ENCODE results near the gene YWHAE. TPM values are rescaled to one million over a fixed set of nuclear protein-coding genes. Genes with fewer than 3 reads are reported as not detected.

Gene YWHAE
- 566 and 611 TPM in 2 replicates for total RNA-seq
- 339 and 374 TPM in 2 replicates for polyA plus RNA-seq

DNA sequence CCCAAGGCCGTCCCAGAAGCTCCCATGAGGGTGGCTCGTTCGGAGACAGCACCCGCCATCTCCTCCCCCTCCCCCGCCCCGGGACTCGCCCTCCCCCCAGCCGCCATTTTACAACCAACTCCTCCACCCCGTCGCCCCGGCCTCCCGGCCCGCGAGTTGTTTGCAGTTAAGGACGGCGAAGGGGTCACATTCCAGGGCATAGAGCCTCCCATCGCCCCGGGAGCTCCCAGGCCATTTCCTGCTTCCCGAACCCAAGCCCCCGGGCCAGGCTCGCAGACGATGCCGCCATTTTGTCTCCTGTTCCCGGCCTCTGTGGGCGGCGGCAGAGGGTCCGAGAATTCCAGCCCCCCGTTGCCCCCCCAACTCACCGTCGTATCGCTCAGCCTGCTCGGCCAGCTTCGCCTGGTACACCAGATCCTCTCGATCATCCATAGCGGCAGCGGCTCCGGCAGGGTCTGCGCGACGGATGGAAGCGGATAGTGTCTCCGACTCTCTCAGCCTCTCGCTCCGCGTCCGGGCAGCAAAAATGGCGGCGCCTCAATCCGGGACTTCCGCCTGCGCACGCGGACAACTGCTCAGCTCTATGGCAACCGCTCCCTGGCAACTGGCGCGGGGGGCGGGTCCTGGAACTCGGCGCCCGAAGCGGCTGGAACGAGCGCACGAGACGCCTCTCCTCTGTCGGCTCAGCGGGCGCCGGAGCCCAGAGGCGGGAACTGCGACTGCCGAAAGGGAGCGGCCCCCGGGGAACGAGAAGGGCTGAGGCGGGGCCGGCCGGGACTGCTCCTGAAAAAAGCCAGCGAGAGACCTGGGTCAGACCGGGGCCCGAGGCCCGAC, at the start of gene YWHAE:
Gene YWHAE (minus strand): TSS at position 544 of the 834 bp plus-strand sequence. CDS start 112 bp downstream, at position 432.
- no peaks in the 10 kb centered on the region for H3K27me3 ChIP-seq
- peak; percentile 98 for DNase-seq (ENCODE audit: low spot score)
- no peaks in the 10 kb centered on the region for H3K9me3 ChIP-seq (ENCODE audit: low read depth)
- peak within 1 kb of the TSS; percentile 50 for H2AFZ ChIP-seq
- H3K36me3 ChIP-seq (replicated peaks; ENCODE audit: insufficient read depth, low read depth): no peaks in the 10 kb centered on the region
- H3K27ac ChIP-seq: peak within 1 kb of the TSS; percentile 95
- TF ChIP-seq EZH2phosphoT487 (IDR thresholded peaks at IDR 0.05; ENCODE audit: low read depth, severe bottlenecking, unreplicated experiment) (no peak), EZH2 (IDR thresholded peaks at IDR 0.05; ENCODE audit: borderline replicate concordance) (no peak)
- TF ChIP-seq, protein P1, sequence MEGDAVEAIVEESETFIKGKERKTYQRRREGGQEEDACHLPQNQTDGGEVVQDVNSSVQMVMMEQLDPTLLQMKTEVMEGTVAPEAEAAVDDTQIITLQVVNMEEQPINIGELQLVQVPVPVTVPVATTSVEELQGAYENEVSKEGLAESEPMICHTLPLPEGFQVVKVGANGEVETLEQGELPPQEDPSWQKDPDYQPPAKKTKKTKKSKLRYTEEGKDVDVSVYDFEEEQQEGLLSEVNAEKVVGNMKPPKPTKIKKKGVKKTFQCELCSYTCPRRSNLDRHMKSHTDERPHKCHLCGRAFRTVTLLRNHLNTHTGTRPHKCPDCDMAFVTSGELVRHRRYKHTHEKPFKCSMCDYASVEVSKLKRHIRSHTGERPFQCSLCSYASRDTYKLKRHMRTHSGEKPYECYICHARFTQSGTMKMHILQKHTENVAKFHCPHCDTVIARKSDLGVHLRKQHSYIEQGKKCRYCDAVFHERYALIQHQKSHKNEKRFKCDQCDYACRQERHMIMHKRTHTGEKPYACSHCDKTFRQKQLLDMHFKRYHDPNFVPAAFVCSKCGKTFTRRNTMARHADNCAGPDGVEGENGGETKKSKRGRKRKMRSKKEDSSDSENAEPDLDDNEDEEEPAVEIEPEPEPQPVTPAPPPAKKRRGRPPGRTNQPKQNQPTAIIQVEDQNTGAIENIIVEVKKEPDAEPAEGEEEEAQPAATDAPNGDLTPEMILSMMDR (IDR thresholded peaks at IDR 0.05; ENCODE audit: poor library complexity): no peak
- H3K79me2 ChIP-seq: peaks cover 55% of the 10 kb centered on the region
- H3K4me3 ChIP-seq: peak within 1 kb of the TSS; percentile 56
- H4K20me1 ChIP-seq (ENCODE audit: insufficient read depth, poor library complexity, severe bottlenecking): peaks cover 43% of the 10 kb centered on the region
- no peaks in the 10 kb centered on the region for H3K9me2 ChIP-seq (replicated peaks; ENCODE audit: insufficient read depth)
- peak within 1 kb of the TSS; percentile 84 for H3K4me2 ChIP-seq
- under 1% methylated on average over 42 of the region's 82 CpGs for WGBS (ENCODE audit: low lambda C conversion rate, missing lambda C conversion rate)
- H3K4me1 ChIP-seq (ENCODE audit: insufficient read depth): peaks cover 11% of the 10 kb centered on the region

DNA sequence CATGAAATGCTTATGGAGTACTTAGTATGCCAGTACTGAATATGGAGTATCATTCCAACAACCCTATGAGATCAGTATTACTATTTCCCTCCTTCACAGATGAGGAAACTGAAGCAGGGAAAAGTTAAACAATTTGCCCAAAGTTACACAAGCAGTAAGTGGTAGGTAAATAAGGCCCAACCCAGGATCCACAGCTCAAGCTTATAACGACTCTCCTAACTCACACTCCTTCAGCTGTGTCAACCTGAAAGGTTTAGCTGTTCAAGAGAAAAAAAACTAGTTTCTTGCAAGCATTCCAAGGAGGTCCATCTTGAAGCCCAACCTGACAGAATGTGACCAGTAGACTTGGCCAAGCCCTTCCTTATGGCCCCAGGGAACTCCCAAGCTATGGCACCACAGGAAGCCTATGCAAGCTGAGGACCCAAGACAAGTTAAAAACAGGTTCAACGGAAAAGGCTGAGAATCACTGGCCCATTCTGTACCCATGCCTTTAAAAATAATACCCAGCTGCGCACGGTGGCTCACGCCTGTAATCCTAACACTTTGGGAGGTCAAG, 49.5 kb upstream of the YWHAE start:
- peaks cover 90% of the 10 kb centered on the region for H4K20me1 ChIP-seq (ENCODE audit: insufficient read depth, poor library complexity, severe bottlenecking)
- H3K79me2 ChIP-seq: peaks cover 97% of the 10 kb centered on the region
- no peak for TF ChIP-seq EZH2phosphoT487 (IDR thresholded peaks at IDR 0.05; ENCODE audit: low read depth, severe bottlenecking, unreplicated experiment)
- TF ChIP-seq EZH2 (IDR thresholded peaks at IDR 0.05; ENCODE audit: borderline replicate concordance): no peak
- TF ChIP-seq, protein P1 (IDR thresholded peaks at IDR 0.05; ENCODE audit: poor library complexity): no peak

DNA sequence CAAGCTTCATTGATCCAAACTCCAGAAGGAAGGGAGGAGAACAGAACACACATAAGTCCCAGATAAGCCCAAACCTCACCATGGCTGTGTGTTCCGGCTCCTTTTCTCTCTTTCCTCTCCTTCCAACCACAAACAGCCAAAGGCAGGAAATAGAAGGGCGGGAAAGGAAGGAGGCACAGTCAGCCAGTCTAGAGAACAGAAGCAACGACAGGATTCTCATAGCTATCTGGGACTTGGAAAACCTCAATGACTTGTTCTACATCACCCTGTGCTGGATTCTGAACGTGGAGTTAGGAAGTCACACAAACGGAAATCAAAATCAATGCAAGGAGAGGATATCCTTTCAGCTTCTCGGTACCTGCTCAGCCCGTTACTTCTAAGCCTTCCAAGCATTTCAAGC, 47.0 kb upstream of the YWHAE start:
- WGBS (ENCODE audit: low lambda C conversion rate, missing lambda C conversion rate): 82% methylated on average over 7 of the region's 7 CpGs
- Histone ChIP-seq H3K4me3 (no peak overlapping the region), H3K27ac (no peak overlapping the region), H3K9me3 (ENCODE audit: low read depth) (no peaks in the 10 kb centered on the region), H3K36me3 (replicated peaks; ENCODE audit: insufficient read depth, low read depth) (no peaks in the 10 kb centered on the region), H4K20me1 (ENCODE audit: insufficient read depth, poor library complexity, severe bottlenecking) (peaks cover 79% of the 10 kb centered on the region), H3K4me1 (ENCODE audit: insufficient read depth) (peaks cover 3% of the 10 kb centered on the region), H2AFZ (no peak overlapping the region), H3K27me3 (no peaks in the 10 kb centered on the region), H3K9me2 (replicated peaks; ENCODE audit: insufficient read depth) (no peaks in the 10 kb centered on the region), H3K4me2 (no peak overlapping the region), H3K79me2 (peaks cover 97% of the 10 kb centered on the region)
- DNase-seq (ENCODE audit: low spot score): no peak
- TF ChIP-seq EZH2 (IDR thresholded peaks at IDR 0.05; ENCODE audit: borderline replicate concordance) (no peak), EZH2phosphoT487 (IDR thresholded peaks at IDR 0.05; ENCODE audit: low read depth, severe bottlenecking, unreplicated experiment) (no peak)
- TF ChIP-seq, protein P1 (IDR thresholded peaks at IDR 0.05; ENCODE audit: poor library complexity): no peak

More for the DNA sequence above, 49.5 kb upstream of the YWHAE start:
- no peak for DNase-seq (ENCODE audit: low spot score)
- no peak overlapping the region for H3K4me2 ChIP-seq
- H3K9me2 ChIP-seq (replicated peaks; ENCODE audit: insufficient read depth): no peaks in the 10 kb centered on the region
- 82% methylated on average over 5 of the region's 5 CpGs for WGBS (ENCODE audit: low lambda C conversion rate, missing lambda C conversion rate)
- no peaks in the 10 kb centered on the region for H3K36me3 ChIP-seq (replicated peaks; ENCODE audit: insufficient read depth, low read depth)
- H3K4me1 ChIP-seq (ENCODE audit: insufficient read depth): peaks cover 11% of the 10 kb centered on the region
- no peaks in the 10 kb centered on the region for H3K9me3 ChIP-seq (ENCODE audit: low read depth)
- H3K4me3 ChIP-seq: no peak overlapping the region
- H3K27me3 ChIP-seq: no peaks in the 10 kb centered on the region
- no peak overlapping the region for H2AFZ ChIP-seq
- H3K27ac ChIP-seq: peak overlapping the region; percentile 47
